ENCODE measurements around the gene C1S. TPM values are rescaled to one million over a fixed set of nuclear protein-coding genes. Genes with fewer than 3 reads are reported as not detected.

Gene C1S
- total and polyA plus RNA-seq, 9 of the 15 experiments (the other 6 are each of a cell fraction or from before 2014, with no cell fraction given): 0.08 to 0.84 (median 0.27) TPM

DNA sequence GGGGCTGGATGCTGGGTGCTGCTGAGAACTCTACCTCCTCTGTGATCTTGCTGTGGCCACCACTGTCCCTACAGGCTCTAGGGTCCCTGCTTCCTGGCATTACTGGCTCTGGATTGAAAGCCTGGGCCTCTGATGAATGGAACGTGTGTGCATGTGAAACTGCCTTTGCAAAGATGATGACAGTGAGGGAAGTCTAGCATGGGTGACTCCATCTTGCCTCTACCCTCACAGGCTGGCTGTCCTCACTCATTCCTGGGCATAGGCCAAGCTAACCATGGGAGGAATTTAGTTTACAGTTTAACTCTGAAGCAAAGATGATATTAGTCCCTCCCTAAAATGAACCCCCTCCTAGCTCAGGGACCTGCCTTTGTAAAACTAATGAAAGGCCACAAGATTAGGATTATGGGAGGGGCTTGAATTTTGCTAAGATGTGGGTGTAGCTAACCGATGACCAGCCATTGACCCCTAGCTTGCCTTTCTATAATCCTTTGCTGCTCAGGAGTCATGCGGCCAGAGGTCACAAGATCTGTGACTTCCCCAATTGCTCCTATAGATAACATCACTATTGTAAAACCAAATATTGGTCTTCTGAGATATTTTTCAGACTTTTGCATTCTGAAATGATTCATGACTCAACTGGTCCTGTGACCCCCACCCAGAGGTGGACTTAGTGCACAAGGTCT is 2.2 kb upstream of the C1S start (continued):
- TF ChIP-seq ZNF561 (CRISPR knock-in tag; conservative IDR thresholded peaks at IDR 0.05) (no peak), HDGF (IDR thresholded peaks at IDR 0.05) (no peak), ZNF23 (CRISPR knock-in tag; IDR thresholded peaks at IDR 0.05) (no peak), GTF2E2 (tag; IDR thresholded peaks at IDR 0.05) (no peak), TRIM24 (IDR thresholded peaks at IDR 0.05) (no peak), MEIS2 (IDR thresholded peaks at IDR 0.05; ENCODE audit: partially characterized antibody) (no peak), FOXK1 (CRISPR knock-in tag; IDR thresholded peaks at IDR 0.05; ENCODE audit: borderline replicate concordance) (no peak), KLF10 (CRISPR knock-in tag; IDR thresholded peaks at IDR 0.05) (no peak), RBM15 (IDR thresholded peaks at IDR 0.05; ENCODE audit: insufficient read depth, low read length) (no peak), CBFA2T2 (conservative IDR thresholded peaks at IDR 0.05) (no peak), TCFL5 (CRISPR knock-in tag; conservative IDR thresholded peaks at IDR 0.05) (no peak; the same call in 1 of the 2 replicates), ADNP (tag; IDR thresholded peaks at IDR 0.05) (no peak), ZNF785 (CRISPR knock-in tag; IDR thresholded peaks at IDR 0.05) (no peak), EGR1 (conservative IDR thresholded peaks at IDR 0.05) (no peak), U2AF2 (optimal IDR thresholded peaks at IDR 0.05; ENCODE audit: low read depth, low read length) (no peak)
- TF ChIP-seq, protein P1, sequence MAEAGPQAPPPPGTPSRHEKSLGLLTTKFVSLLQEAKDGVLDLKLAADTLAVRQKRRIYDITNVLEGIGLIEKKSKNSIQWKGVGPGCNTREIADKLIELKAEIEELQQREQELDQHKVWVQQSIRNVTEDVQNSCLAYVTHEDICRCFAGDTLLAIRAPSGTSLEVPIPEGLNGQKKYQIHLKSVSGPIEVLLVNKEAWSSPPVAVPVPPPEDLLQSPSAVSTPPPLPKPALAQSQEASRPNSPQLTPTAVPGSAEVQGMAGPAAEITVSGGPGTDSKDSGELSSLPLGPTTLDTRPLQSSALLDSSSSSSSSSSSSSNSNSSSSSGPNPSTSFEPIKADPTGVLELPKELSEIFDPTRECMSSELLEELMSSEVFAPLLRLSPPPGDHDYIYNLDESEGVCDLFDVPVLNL (CRISPR knock-in tag; IDR thresholded peaks at IDR 0.05; ENCODE audit: low read depth): no peak
- TF ChIP-seq, protein P2, sequence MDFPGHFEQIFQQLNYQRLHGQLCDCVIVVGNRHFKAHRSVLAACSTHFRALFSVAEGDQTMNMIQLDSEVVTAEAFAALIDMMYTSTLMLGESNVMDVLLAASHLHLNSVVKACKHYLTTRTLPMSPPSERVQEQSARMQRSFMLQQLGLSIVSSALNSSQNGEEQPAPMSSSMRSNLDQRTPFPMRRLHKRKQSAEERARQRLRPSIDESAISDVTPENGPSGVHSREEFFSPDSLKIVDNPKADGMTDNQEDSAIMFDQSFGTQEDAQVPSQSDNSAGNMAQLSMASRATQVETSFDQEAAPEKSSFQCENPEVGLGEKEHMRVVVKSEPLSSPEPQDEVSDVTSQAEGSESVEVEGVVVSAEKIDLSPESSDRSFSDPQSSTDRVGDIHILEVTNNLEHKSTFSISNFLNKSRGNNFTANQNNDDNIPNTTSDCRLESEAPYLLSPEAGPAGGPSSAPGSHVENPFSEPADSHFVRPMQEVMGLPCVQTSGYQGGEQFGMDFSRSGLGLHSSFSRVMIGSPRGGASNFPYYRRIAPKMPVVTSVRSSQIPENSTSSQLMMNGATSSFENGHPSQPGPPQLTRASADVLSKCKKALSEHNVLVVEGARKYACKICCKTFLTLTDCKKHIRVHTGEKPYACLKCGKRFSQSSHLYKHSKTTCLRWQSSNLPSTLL (IDR thresholded peaks at IDR 0.05): no peak
- TF ChIP-seq, protein P3, sequence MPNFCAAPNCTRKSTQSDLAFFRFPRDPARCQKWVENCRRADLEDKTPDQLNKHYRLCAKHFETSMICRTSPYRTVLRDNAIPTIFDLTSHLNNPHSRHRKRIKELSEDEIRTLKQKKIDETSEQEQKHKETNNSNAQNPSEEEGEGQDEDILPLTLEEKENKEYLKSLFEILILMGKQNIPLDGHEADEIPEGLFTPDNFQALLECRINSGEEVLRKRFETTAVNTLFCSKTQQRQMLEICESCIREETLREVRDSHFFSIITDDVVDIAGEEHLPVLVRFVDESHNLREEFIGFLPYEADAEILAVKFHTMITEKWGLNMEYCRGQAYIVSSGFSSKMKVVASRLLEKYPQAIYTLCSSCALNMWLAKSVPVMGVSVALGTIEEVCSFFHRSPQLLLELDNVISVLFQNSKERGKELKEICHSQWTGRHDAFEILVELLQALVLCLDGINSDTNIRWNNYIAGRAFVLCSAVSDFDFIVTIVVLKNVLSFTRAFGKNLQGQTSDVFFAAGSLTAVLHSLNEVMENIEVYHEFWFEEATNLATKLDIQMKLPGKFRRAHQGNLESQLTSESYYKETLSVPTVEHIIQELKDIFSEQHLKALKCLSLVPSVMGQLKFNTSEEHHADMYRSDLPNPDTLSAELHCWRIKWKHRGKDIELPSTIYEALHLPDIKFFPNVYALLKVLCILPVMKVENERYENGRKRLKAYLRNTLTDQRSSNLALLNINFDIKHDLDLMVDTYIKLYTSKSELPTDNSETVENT (CRISPR knock-in tag; IDR thresholded peaks at IDR 0.05): no peak
- TF ChIP-seq, protein P4, sequence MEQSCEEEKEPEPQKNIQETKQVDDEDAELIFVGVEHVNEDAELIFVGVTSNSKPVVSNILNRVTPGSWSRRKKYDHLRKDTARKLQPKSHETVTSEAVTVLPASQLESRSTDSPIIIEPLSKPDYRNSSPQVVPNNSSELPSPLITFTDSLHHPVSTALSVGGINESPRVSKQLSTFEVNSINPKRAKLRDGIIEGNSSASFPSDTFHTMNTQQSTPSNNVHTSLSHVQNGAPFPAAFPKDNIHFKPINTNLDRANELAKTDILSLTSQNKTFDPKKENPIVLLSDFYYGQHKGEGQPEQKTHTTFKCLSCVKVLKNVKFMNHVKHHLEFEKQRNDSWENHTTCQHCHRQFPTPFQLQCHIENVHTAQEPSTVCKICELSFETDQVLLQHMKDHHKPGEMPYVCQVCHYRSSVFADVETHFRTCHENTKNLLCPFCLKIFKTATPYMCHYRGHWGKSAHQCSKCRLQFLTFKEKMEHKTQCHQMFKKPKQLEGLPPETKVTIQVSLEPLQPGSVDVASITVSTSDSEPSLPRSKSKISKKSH (CRISPR knock-in tag; IDR thresholded peaks at IDR 0.05): no peak

Data from K562 (cell line).